ENCODE measurements around the gene OGFRL1.
A peak's percentile ranks its signal among the peaks of the same experiment; 100 is the strongest.

The OGFRL1 gene

GRCh38 chr6:71288228-71289038 is at the start of gene OGFRL1:
TSS of gene OGFRL1 (plus strand) at chr6:71288811. CDS start at chr6:71288937, 126 bp downstream.
- ATAC-seq: peak; percentile 97
- peak; percentile 60; the same call in 1 of the 2 replicates for TF ChIP-seq PATZ1 (CRISPR knock-in tag; IDR thresholded peaks at IDR 0.05; ENCODE audit: borderline replicate concordance)
- no peak for TF ChIP-seq CREB5 (CRISPR knock-in tag; IDR thresholded peaks at IDR 0.05; ENCODE audit: low read depth)

- TF ChIP-seq PATZ1 (CRISPR knock-in tag; IDR thresholded peaks at IDR 0.05; ENCODE audit: borderline replicate concordance): no peak
- no peak for TF ChIP-seq CSRNP3 (CRISPR knock-in tag; IDR thresholded peaks at IDR 0.05)
- no peak for TF ChIP-seq ZNF8 (CRISPR knock-in tag; IDR thresholded peaks at IDR 0.05)
- TF ChIP-seq TCF4 (CRISPR knock-in tag; IDR thresholded peaks at IDR 0.05; ENCODE audit: borderline replicate concordance): no peak
- TF ChIP-seq BACH2 (CRISPR knock-in tag; IDR thresholded peaks at IDR 0.05; ENCODE audit: borderline replicate concordance): no peak
- no peak for TF ChIP-seq TSHZ2 (CRISPR knock-in tag; IDR thresholded peaks at IDR 0.05)
- TF ChIP-seq ISL1 (CRISPR knock-in tag; IDR thresholded peaks at IDR 0.05): no peak
- no peak for TF ChIP-seq ARNTL (CRISPR knock-in tag; IDR thresholded peaks at IDR 0.05; ENCODE audit: borderline replicate concordance, low read depth)
- no peak for TF ChIP-seq CSDC2 (CRISPR knock-in tag; IDR thresholded peaks at IDR 0.05)
- no peak for TF ChIP-seq ZNF565 (CRISPR knock-in tag; conservative IDR thresholded peaks at IDR 0.05; ENCODE audit: low read depth)
- no peak for TF ChIP-seq POU6F1 (CRISPR knock-in tag; IDR thresholded peaks at IDR 0.05; ENCODE audit: borderline replicate concordance, low read depth)
- no peak for ATAC-seq
Measured at GRCh38 chr6:71239694-71240093, 48.9 kb upstream of the OGFRL1 start.

GRCh38 chr6:71245265-71246049 is 43.2 kb upstream of the OGFRL1 start:
- TF ChIP-seq ZNF8 (CRISPR knock-in tag; IDR thresholded peaks at IDR 0.05) (no peak), TOX (CRISPR knock-in tag; IDR thresholded peaks at IDR 0.05; ENCODE audit: borderline replicate concordance) (no peak), PATZ1 (CRISPR knock-in tag; IDR thresholded peaks at IDR 0.05; ENCODE audit: borderline replicate concordance) (no peak), CREB5 (CRISPR knock-in tag; IDR thresholded peaks at IDR 0.05; ENCODE audit: low read depth) (no peak), TCF4 (CRISPR knock-in tag; IDR thresholded peaks at IDR 0.05; ENCODE audit: borderline replicate concordance) (no peak)
- no peak for ATAC-seq

All from SK-N-SH treated with all-trans-retinoic acid at 6 μM for 48 hours (cell line).